ENCODE results near the gene SFMBT2. TPM values are rescaled to one million over a fixed set of nuclear protein-coding genes. Genes with fewer than 3 reads are reported as not detected.
A peak's percentile ranks its signal among the peaks of the same experiment; 100 is the strongest.

The SFMBT2 gene
- total and polyA plus RNA-seq, 2 of the 13 experiments (the other 11 are each of a cell fraction or from before 2014, with no cell fraction given) = 0.01 to 0.02 TPM

DNA sequence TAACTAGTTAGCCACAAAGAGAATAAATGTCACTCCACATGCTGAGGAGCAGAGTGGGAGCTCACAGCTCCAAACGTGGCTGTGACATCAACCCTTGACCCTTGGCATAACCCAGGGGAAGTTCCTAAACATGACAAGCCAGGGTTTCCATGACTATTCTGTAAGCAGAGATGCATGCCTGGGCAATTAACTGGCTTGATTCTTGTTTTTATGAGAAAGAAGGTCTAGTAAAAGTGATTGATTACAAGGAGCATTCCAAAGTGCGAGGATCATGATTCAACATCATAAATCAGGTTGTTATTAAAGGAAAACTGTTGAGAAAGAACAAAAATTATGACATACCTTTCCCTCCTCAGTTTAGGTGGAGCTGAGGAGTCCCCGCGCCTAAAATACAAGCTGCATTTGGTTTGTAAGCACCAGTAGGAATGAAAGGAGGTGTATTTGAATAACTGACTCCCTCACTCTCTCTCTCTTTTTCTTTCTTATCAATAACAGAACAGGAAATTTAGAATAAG lies 108.4 kb downstream of the SFMBT2 start (continued):
- TF ChIP-seq, protein P1, sequence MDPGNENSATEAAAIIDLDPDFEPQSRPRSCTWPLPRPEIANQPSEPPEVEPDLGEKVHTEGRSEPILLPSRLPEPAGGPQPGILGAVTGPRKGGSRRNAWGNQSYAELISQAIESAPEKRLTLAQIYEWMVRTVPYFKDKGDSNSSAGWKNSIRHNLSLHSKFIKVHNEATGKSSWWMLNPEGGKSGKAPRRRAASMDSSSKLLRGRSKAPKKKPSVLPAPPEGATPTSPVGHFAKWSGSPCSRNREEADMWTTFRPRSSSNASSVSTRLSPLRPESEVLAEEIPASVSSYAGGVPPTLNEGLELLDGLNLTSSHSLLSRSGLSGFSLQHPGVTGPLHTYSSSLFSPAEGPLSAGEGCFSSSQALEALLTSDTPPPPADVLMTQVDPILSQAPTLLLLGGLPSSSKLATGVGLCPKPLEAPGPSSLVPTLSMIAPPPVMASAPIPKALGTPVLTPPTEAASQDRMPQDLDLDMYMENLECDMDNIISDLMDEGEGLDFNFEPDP (CRISPR knock-in tag; conservative IDR thresholded peaks at IDR 0.05) = no peak
- no peak for TF ChIP-seq NCOA2 (CRISPR knock-in tag; IDR thresholded peaks at IDR 0.05)
- no peak for TF ChIP-seq CCDC6 (CRISPR knock-in tag; IDR thresholded peaks at IDR 0.05)

DNA sequence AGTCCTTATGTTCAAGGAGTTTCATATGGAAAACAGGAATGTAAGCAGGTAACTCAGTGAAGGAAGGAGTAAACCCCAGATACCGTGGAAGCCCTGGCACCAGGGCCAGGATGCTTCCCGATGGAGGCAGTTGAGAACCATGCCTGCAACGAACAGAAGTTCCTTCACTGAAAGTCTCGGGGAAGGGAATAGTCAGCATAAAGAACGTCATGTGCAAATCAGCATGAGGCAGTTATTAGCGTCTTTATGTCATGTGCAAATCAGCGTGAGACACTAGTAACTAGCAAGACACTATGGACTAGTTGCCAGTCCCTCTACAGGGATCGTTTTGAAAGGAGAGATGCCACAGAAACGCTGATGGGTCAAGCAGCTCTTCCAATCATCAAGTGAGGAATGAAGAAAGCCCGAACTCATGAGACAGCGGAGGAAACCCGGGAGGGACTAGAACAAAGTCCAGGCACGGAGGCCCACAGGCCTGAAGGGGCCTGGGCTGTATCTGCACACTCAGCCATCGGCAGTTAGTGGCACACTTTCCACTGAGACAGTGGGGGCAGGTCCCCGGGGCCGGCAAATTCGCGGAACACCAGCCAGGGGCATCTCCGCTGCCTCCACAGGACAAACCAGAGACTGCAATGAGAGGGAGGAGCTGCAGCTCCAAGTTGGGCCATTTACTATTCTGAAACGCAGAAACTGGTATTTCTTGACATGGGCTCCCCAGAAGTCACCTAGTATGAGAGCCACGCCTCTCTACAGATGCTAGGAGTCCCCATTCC lies 109.6 kb downstream of the SFMBT2 start:
- Histone ChIP-seq H3K27me3 (ENCODE audit: control insufficient read depth in 1 of 2, insufficient read depth in 2 of 2, low read length in 2 of 2) (peaks cover 0 to 14% of the 10 kb centered on the region in 2 experiments; a peak in 1 of 5 replicates), H4K20me1 (ENCODE audit: insufficient read depth, low read length) (no peaks in the 10 kb centered on the region), H3K4me2 (ENCODE audit: low read depth, low read length) (no peak overlapping the region), H3K36me3 (replicated peaks in 1 of 2; ENCODE audit: control insufficient read depth in 1 of 2, insufficient read depth in 2 of 2, low read length in 2 of 2) (no peaks in the 10 kb centered on the region), H3K79me2 (ENCODE audit: insufficient read depth, low read length) (no peaks in the 10 kb centered on the region), H3K9ac (ENCODE audit: insufficient read depth, low read depth, low read length) (no peak overlapping the region), H3K27ac (ENCODE audit: extremely low read length, insufficient read depth, low read length) (no peak overlapping the region), H2AFZ (ENCODE audit: low read length) (no peak overlapping the region), H3K4me3 (replicated peaks in 1 of 3; ENCODE audit: insufficient read depth in 1 of 3, low read depth in 2 of 3, low read length in 3 of 3) (no peak overlapping the region), H3K9me3 (ENCODE audit: low read length) (no peaks in the 10 kb centered on the region), H3K4me1 (ENCODE audit: insufficient read depth, low read length) (no peaks in the 10 kb centered on the region)
- 19% methylated on average over 15 of the region's 21 CpGs for WGBS (ENCODE audit: low lambda C conversion rate)
- peak; percentile 70 for ATAC-seq
- ChIA-PET POLR2A (no interaction called here), CTCF (ENCODE audit: low intra/inter-chr PET ratio, low total read pairs) (no interaction called here)
- no peak for FAIRE-seq
- in situ Hi-C loops (cut with HindIII; ENCODE audit: extremely low pct_ligation_motif_present, low pct_unique_long_range_greater_than_20kb) = no loop called here
- intact Hi-C loops (cut with micrococcal nuclease; ENCODE audit: unreplicated experiment) = no loop called here
- no TSS peak for BruUV-seq (replicated peaks)
- no peak for DNase-seq (ENCODE audit: low spot score)
- TF ChIP-seq, protein P2, sequence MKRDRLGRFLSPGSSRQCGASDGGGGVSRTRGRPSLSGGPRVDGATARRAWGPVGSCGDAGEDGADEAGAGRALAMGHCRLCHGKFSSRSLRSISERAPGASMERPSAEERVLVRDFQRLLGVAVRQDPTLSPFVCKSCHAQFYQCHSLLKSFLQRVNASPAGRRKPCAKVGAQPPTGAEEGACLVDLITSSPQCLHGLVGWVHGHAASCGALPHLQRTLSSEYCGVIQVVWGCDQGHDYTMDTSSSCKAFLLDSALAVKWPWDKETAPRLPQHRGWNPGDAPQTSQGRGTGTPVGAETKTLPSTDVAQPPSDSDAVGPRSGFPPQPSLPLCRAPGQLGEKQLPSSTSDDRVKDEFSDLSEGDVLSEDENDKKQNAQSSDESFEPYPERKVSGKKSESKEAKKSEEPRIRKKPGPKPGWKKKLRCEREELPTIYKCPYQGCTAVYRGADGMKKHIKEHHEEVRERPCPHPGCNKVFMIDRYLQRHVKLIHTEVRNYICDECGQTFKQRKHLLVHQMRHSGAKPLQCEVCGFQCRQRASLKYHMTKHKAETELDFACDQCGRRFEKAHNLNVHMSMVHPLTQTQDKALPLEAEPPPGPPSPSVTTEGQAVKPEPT (CRISPR knock-in tag; IDR thresholded peaks at IDR 0.05; ENCODE audit: low read depth) = no peak
- TF ChIP-seq KLF13 (CRISPR knock-in tag; IDR thresholded peaks at IDR 0.05) (no peak), ZNF251 (CRISPR knock-in tag; IDR thresholded peaks at IDR 0.05) (no peak), GLI4 (CRISPR knock-in tag; IDR thresholded peaks at IDR 0.05; ENCODE audit: borderline replicate concordance) (no peak), ZSCAN31 (CRISPR knock-in tag; IDR thresholded peaks at IDR 0.05; ENCODE audit: low read depth) (no peak), ZNF329 (CRISPR knock-in tag; IDR thresholded peaks at IDR 0.05; ENCODE audit: low read depth) (no peak), BORCS8-MEF2B (CRISPR knock-in tag; IDR thresholded peaks at IDR 0.05) (no peak), PRPF4 (IDR thresholded peaks at IDR 0.05; ENCODE audit: low read depth, low read length, poor library complexity, severe bottlenecking) (no peak), TAF1 (CRISPR knock-in tag; IDR thresholded peaks at IDR 0.05) (no peak)
- TF ChIP-seq, protein P3, sequence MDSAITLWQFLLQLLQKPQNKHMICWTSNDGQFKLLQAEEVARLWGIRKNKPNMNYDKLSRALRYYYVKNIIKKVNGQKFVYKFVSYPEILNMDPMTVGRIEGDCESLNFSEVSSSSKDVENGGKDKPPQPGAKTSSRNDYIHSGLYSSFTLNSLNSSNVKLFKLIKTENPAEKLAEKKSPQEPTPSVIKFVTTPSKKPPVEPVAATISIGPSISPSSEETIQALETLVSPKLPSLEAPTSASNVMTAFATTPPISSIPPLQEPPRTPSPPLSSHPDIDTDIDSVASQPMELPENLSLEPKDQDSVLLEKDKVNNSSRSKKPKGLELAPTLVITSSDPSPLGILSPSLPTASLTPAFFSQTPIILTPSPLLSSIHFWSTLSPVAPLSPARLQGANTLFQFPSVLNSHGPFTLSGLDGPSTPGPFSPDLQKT (CRISPR knock-in tag; IDR thresholded peaks at IDR 0.05; ENCODE audit: borderline replicate concordance) = no peak
- TF ChIP-seq, protein P4, sequence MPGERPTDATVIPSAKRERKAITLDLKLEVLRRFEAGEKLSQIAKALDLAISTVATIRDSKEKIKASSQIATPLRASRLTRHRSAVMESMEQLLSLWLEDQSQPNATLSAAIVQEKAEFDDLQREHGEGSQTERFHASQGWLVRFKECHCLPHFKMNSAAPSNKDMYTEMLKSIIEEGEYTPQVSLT (CRISPR knock-in tag; IDR thresholded peaks at IDR 0.05; ENCODE audit: borderline replicate concordance, low read depth) = no peak

Measured in HepG2 (cell line).